ENCODE data around the gene LUC7L3.

- no peak for TF ChIP-seq CTCF (IDR thresholded peaks at IDR 0.05; ENCODE audit: borderline replicate concordance, extremely low read depth, low read length, poor library complexity, severe bottlenecking)
- no peak for TF ChIP-seq EZH2 (IDR thresholded peaks at IDR 0.05; ENCODE audit: borderline replicate concordance, low read depth, low read length, severe bottlenecking)
These were observed 26.9 kb upstream of the LUC7L3 start for GRCh38 chr17:50692448-50693035.
